Measurements from ENCODE around the gene PDE4D.

GRCh38 chr5:59746241-59746765, 147.2 kb downstream of the PDE4D start:
- TF ChIP-seq POLR2A (IDR thresholded peaks at IDR 0.05; ENCODE audit: low read depth, low read length) (no peak), EGR1 (IDR thresholded peaks at IDR 0.05; ENCODE audit: borderline replicate concordance in 1 of 2, low read depth in 2 of 2, low read length in 2 of 2) (no peak), SMARCA5 (IDR thresholded peaks at IDR 0.05) (no peak), EZH2 (IDR thresholded peaks at IDR 0.05; ENCODE audit: borderline replicate concordance, control insufficient read depth, low read depth, low read length) (no peak)

All from GM12878 (cell line).